Measurements from ENCODE around the gene WNT9B.

DNA sequence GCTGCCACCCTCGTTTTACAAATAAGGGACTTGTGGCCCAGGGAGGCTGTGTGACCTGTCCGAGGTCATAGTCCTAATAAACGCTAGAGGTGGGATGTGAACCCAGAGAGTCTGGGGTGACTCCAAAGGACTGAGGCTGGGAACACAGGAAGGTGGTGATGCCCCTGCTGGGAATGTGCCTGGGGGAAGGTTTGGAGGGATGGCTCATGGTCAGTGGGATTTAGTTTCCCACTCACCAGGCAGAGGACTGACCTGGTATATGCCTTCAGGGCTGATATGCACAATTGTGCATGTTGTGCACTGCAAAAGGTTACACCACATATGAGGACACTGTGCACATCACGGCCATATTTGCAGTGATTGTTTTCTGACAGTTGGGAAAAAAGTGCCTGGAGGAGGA, 13.9 kb upstream of the WNT9B start:
- TF ChIP-seq GATA2 (IDR thresholded peaks at IDR 0.05; ENCODE audit: low read depth, low read length) (no peak), GATA3 (IDR thresholded peaks at IDR 0.05; ENCODE audit: low read depth, low read length) (no peak)

Measured in SH-SY5Y (cell line).